Activated T-helper 1 cell treated with Interleukin-2 at 50 U/mL for 16 hours (primary cell): ENCODE data around the gene IL12RB1.

Source experiments
- DNase-seq: peaks from one replicate; pipeline ENCODE4 v3.0.0-alpha.2; 2020; ENCODE audit warnings: low read depth

The IL12RB1 gene

GRCh38 chr19:18086590-18087138 lies at the start of gene IL12RB1:
IL12RB1 (minus strand) TSS chr19:18086934; CDS start chr19:18086823, 111 bp downstream.
- no peak for DNase-seq

- DNase-seq: no peak
Observed at GRCh38 chr19:18135712-18136584, 49.2 kb upstream of the IL12RB1 start.

GRCh38 chr19:18131841-18132596 lies 45.3 kb upstream of the IL12RB1 start:
- no peak for DNase-seq

- no peak for DNase-seq
Observed at GRCh38 chr19:18130523-18131242, 43.9 kb upstream of the IL12RB1 start.

GRCh38 chr19:18128805-18129204 lies 42.1 kb upstream of the IL12RB1 start:
- no peak for DNase-seq

GRCh38 chr19:18128044-18128443 lies 41.3 kb upstream of the IL12RB1 start:
- no peak for DNase-seq

GRCh38 chr19:18126097-18126496 lies 39.4 kb upstream of the IL12RB1 start:
- DNase-seq: no peak

GRCh38 chr19:18123819-18124218 lies 37.1 kb upstream of the IL12RB1 start:
- DNase-seq: no peak

GRCh38 chr19:18122860-18123795 lies 36.4 kb upstream of the IL12RB1 start:
- DNase-seq: no peak

- no peak for DNase-seq
Observed at GRCh38 chr19:18122424-18122823, 35.7 kb upstream of the IL12RB1 start.

GRCh38 chr19:18121166-18121565 lies 34.4 kb upstream of the IL12RB1 start:
- DNase-seq: no peak

- no peak for DNase-seq
Observed at GRCh38 chr19:18120127-18120526, 33.4 kb upstream of the IL12RB1 start.

- peak; percentile 38 for DNase-seq
Observed at GRCh38 chr19:18119717-18120105, 33.0 kb upstream of the IL12RB1 start.

- DNase-seq: no peak
Observed at GRCh38 chr19:18119013-18119716, 32.4 kb upstream of the IL12RB1 start.

GRCh38 chr19:18118420-18119012 lies 31.8 kb upstream of the IL12RB1 start:
- DNase-seq: no peak

- DNase-seq: peak; percentile 96
Observed at GRCh38 chr19:18117692-18118378, 31.1 kb upstream of the IL12RB1 start.

- no peak for DNase-seq
Observed at GRCh38 chr19:18117364-18117691, 30.6 kb upstream of the IL12RB1 start.

- DNase-seq: no peak
Observed at GRCh38 chr19:18114483-18114882, 27.7 kb upstream of the IL12RB1 start.

- DNase-seq: no peak
Observed at GRCh38 chr19:18113827-18114226, 27.1 kb upstream of the IL12RB1 start.
